ENCODE measurements around the gene UBE2O. TPM values are rescaled to one million over a fixed set of nuclear protein-coding genes. Genes with fewer than 3 reads are reported as not detected.
A peak's percentile ranks its signal among the peaks of the same experiment; 100 is the strongest.

The UBE2O gene
- total and polyA plus RNA-seq, 2 donors (not counting 1 experiment from before 2014, with no cell fraction given), result 11.5 to 12.4 TPM

DNA sequence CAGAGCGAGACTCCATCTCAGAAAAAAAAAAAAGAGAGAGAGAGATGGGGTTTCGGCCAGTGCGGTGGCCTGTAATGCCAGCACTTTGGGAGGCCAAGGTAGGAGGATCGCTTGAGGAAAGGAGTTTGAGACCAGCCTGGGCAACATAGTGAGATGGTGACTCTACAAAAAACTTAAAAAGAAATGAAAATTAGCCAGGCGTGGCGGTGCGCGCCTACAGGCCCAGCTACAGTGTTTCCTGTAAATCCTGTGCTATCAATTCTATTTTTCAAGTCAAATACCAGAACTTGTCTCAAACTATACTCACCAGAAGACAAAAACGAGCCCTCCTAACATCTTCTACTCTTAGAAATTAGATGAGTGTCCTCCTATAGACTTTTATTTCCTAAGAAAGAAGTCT, 19.3 kb downstream of the UBE2O start:
- H3K4me1 ChIP-seq (ENCODE audit: control insufficient read depth, extremely low read depth, insufficient read depth, low read length), result no peaks in the 10 kb centered on the region
- H3K27me3 ChIP-seq (ENCODE audit: control insufficient read depth, insufficient read depth, low read length), result no peaks in the 10 kb centered on the region
- no peaks in the 10 kb centered on the region for H3K9me3 ChIP-seq (ENCODE audit: control insufficient read depth, insufficient read depth, low read depth, low read length)
- TF ChIP-seq, protein P1, sequence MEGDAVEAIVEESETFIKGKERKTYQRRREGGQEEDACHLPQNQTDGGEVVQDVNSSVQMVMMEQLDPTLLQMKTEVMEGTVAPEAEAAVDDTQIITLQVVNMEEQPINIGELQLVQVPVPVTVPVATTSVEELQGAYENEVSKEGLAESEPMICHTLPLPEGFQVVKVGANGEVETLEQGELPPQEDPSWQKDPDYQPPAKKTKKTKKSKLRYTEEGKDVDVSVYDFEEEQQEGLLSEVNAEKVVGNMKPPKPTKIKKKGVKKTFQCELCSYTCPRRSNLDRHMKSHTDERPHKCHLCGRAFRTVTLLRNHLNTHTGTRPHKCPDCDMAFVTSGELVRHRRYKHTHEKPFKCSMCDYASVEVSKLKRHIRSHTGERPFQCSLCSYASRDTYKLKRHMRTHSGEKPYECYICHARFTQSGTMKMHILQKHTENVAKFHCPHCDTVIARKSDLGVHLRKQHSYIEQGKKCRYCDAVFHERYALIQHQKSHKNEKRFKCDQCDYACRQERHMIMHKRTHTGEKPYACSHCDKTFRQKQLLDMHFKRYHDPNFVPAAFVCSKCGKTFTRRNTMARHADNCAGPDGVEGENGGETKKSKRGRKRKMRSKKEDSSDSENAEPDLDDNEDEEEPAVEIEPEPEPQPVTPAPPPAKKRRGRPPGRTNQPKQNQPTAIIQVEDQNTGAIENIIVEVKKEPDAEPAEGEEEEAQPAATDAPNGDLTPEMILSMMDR (conservative IDR thresholded peaks at IDR 0.05 in 1 of 2, IDR thresholded peaks at IDR 0.05 in 1 of 2; ENCODE audit: low read depth in 1 of 2, low read length in 2 of 2), result no peak
- TF ChIP-seq EZH2 (IDR thresholded peaks at IDR 0.05; ENCODE audit: low read length, missing control alignments), result no peak
- no peak overlapping the region for H3K9ac ChIP-seq (ENCODE audit: insufficient read depth, low read length)
- H3K36me3 ChIP-seq (ENCODE audit: control insufficient read depth, insufficient read depth, low read length), result no peaks in the 10 kb centered on the region
- H4K20me1 ChIP-seq (ENCODE audit: control insufficient read depth, extremely low read depth, insufficient read depth, low read length), result peaks cover 3% of the 10 kb centered on the region
- no peak overlapping the region for H3K4me3 ChIP-seq (replicated peaks in 1 of 4; ENCODE audit: control extremely low read depth in 1 of 4, insufficient read depth in 1 of 4, low read depth in 3 of 4, low read length in 4 of 4)
- no peak for DNase-seq (ENCODE audit: low read depth in 2 of 2)
- peaks cover 8% of the 10 kb centered on the region for H3K79me2 ChIP-seq (ENCODE audit: control insufficient read depth, insufficient read depth, low read length)
- H3K27ac ChIP-seq (ENCODE audit: insufficient read depth, low read length), result no peak overlapping the region
- H2AFZ ChIP-seq (ENCODE audit: low read length), result no peak overlapping the region
- H3K4me2 ChIP-seq (ENCODE audit: extremely low read depth, insufficient read depth, low read length), result no peak overlapping the region

GRCh38 chr17:76432712-76433336, 20.1 kb downstream of the UBE2O start:
- Histone ChIP-seq H3K4me2 (ENCODE audit: extremely low read depth, insufficient read depth, low read length) (no peak overlapping the region), H3K79me2 (ENCODE audit: control insufficient read depth, insufficient read depth, low read length) (peaks cover 5% of the 10 kb centered on the region), H3K27me3 (ENCODE audit: control insufficient read depth, insufficient read depth, low read length) (no peaks in the 10 kb centered on the region), H4K20me1 (ENCODE audit: control insufficient read depth, extremely low read depth, insufficient read depth, low read length) (peaks cover 3% of the 10 kb centered on the region), H2AFZ (ENCODE audit: low read length) (no peak overlapping the region), H3K9ac (ENCODE audit: insufficient read depth, low read length) (no peak overlapping the region), H3K4me3 (replicated peaks in 1 of 4; ENCODE audit: control extremely low read depth in 1 of 4, insufficient read depth in 1 of 4, low read depth in 3 of 4, low read length in 4 of 4) (no peak overlapping the region), H3K27ac (ENCODE audit: insufficient read depth, low read length) (no peak overlapping the region), H3K4me1 (ENCODE audit: control insufficient read depth, extremely low read depth, insufficient read depth, low read length) (peaks cover 2% of the 10 kb centered on the region), H3K9me3 (ENCODE audit: control insufficient read depth, insufficient read depth, low read depth, low read length) (no peaks in the 10 kb centered on the region), H3K36me3 (ENCODE audit: control insufficient read depth, insufficient read depth, low read length) (no peaks in the 10 kb centered on the region)
- DNase-seq (ENCODE audit: low read depth in 2 of 2), result no peak
- TF ChIP-seq, protein P1 (conservative IDR thresholded peaks at IDR 0.05 in 1 of 2, IDR thresholded peaks at IDR 0.05 in 1 of 2; ENCODE audit: low read depth in 1 of 2, low read length in 2 of 2), result peak; percentile 23 to 57
- no peak for TF ChIP-seq EZH2 (IDR thresholded peaks at IDR 0.05; ENCODE audit: low read length, missing control alignments)

GRCh38 chr17:76432004-76432403, 20.9 kb downstream of the UBE2O start:
- H3K4me2 ChIP-seq (ENCODE audit: extremely low read depth, insufficient read depth, low read length), result no peak overlapping the region
- H3K27ac ChIP-seq (ENCODE audit: insufficient read depth, low read length), result no peak overlapping the region

More at GRCh38 chr17:76432004-76432403, 20.9 kb downstream of the UBE2O start:
- Histone ChIP-seq H2AFZ (ENCODE audit: low read length) (no peak overlapping the region), H4K20me1 (ENCODE audit: control insufficient read depth, extremely low read depth, insufficient read depth, low read length) (peaks cover 3% of the 10 kb centered on the region), H3K27me3 (ENCODE audit: control insufficient read depth, insufficient read depth, low read length) (no peaks in the 10 kb centered on the region), H3K36me3 (ENCODE audit: control insufficient read depth, insufficient read depth, low read length) (no peaks in the 10 kb centered on the region), H3K4me3 (replicated peaks in 1 of 4; ENCODE audit: control extremely low read depth in 1 of 4, insufficient read depth in 1 of 4, low read depth in 3 of 4, low read length in 4 of 4) (no peak overlapping the region), H3K9me3 (ENCODE audit: control insufficient read depth, insufficient read depth, low read depth, low read length) (no peaks in the 10 kb centered on the region), H3K9ac (ENCODE audit: insufficient read depth, low read length) (no peak overlapping the region), H3K79me2 (ENCODE audit: control insufficient read depth, insufficient read depth, low read length) (peaks cover 4% of the 10 kb centered on the region), H3K4me1 (ENCODE audit: control insufficient read depth, extremely low read depth, insufficient read depth, low read length) (peaks cover 4% of the 10 kb centered on the region)
- no peak for DNase-seq (ENCODE audit: low read depth in 2 of 2)
- TF ChIP-seq, protein P1 (conservative IDR thresholded peaks at IDR 0.05 in 1 of 2, IDR thresholded peaks at IDR 0.05 in 1 of 2; ENCODE audit: low read depth in 1 of 2, low read length in 2 of 2), result no peak

Data from fibroblast of lung (primary cell).